ENCODE results near the gene MYOF.
"Not testable (repeated sequence)": the region's sequence is repeated elsewhere in the genome, so short reads cannot be mapped to it uniquely, and the experiment has no call there.

MYOF gene

DNA sequence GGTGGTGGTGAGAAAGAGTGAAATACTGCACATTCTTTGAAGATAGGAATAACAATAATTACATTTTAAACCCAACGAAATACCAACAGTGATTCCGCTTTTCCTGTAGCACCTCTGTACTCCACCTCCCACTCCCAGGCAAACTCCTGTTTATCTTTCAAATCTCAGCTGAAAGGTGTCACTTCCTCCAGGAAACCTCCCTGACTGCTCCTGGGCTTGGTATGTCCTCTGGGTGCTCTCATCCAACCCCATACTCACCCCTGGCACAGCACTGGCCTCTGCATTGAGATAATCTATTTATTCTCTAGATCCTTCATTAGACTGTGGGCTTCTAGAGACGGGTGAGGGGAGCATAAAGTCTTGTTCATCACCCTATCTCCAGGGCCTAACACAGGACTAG lies 148.0 kb downstream of the MYOF start:
- TF ChIP-seq, protein P1, sequence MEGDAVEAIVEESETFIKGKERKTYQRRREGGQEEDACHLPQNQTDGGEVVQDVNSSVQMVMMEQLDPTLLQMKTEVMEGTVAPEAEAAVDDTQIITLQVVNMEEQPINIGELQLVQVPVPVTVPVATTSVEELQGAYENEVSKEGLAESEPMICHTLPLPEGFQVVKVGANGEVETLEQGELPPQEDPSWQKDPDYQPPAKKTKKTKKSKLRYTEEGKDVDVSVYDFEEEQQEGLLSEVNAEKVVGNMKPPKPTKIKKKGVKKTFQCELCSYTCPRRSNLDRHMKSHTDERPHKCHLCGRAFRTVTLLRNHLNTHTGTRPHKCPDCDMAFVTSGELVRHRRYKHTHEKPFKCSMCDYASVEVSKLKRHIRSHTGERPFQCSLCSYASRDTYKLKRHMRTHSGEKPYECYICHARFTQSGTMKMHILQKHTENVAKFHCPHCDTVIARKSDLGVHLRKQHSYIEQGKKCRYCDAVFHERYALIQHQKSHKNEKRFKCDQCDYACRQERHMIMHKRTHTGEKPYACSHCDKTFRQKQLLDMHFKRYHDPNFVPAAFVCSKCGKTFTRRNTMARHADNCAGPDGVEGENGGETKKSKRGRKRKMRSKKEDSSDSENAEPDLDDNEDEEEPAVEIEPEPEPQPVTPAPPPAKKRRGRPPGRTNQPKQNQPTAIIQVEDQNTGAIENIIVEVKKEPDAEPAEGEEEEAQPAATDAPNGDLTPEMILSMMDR (IDR thresholded peaks at IDR 0.05; ENCODE audit: low read depth, low read length) = no peak
- DNase-seq (ENCODE audit: extremely low read depth, low read depth) = no peak

DNA sequence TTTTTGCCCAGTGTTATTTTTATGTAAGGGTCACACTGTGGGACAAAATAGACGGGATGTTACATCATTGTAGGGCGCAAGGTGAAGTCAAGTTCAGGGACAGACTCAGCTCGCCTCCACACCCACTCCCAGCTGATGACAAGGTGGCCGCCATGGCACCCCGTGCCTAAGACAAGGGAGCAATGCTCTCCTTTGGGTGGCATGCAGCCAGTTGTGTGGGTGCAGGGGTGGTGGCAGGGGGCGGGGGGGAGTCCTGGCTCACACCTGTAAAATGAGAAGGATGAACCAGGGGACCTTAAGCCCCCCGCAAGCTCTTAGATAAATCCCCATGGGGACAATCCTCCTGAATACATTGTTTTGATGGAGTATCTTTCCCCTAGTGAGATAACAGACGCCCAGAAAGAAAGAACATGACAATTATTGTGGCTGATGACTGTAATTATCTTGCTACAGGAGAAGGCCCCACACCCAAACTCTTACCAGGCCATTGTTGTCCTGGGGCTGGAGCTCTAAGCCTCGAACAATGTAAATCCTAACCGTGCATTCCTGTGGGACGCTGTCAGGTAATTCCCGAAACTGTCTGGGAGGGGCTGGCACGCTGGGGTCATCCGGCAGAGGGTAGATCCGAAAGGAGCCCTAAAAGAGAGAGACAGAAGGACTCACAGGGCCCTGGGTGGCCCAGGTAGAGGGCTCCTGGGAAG lies 148.7 kb downstream of the MYOF start:
- DNase-seq (ENCODE audit: extremely low read depth, low read depth) = no peak
- TF ChIP-seq, protein P1 (IDR thresholded peaks at IDR 0.05; ENCODE audit: low read depth, low read length) = no peak

DNA sequence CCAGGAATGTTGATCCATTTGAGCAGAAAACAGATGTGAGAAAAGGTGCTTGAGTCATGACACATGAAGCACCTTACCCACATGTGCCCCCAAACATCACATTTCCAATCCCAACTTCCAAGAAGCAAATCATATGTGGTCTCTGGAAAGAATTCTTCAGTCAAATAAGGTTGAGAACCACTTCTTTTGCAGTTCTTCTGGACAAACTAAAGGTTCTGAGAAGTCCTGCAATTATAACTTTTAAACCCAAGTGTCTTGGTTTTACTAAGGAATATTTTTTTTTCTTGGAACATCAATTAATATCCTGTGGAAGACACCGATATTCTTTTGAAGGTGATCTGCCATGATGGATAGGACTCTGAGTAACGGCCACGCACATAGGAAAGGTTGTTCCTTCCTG lies 151.3 kb downstream of the MYOF start:
- no peak for DNase-seq (ENCODE audit: extremely low read depth, low read depth)
- TF ChIP-seq, protein P1 (IDR thresholded peaks at IDR 0.05; ENCODE audit: low read depth, low read length) = no peak

DNA sequence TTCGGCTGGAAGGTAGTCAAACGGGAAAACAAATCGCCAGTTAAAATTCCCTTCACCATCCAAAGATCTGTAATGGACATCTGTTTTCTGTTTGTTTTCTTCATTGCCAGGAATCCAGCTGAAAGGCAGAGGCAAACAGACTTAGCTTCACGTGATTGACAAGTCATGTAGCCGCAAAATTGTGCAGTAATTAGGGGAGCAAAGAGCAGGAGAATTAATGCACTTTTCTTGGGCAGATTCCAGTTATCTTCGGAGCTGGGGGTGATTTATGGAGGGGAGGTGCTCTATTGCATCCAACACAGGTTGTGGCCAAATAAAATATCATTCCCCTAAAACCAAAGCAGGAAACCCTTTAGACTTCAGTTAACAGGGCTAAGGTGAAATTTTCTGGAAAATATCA lies 162.2 kb downstream of the MYOF start:
- TF ChIP-seq, protein P1 (IDR thresholded peaks at IDR 0.05; ENCODE audit: low read depth, low read length) = no peak

DNA sequence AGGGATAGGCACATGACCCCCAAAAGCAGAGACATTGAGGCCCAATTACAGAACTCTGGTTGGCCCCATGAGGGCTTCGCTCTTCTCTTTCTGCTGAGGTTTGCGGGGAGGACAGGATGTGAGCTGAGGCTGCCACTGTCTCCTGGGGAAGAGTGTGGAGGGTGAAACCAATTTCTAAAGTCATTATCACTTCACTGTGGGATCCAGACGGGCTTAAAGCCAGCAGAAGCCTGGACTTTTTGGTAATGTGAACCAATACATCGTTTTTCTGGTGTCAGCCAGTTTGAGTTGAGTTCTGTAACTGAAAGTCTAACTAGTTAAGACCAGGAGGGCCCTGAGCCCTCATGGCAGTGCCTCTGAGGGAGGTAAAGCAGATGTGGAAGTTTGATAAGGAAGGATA lies 163.0 kb downstream of the MYOF start:
- TF ChIP-seq, protein P1 (IDR thresholded peaks at IDR 0.05; ENCODE audit: low read depth, low read length) = no peak

More for the DNA sequence above, 162.2 kb downstream of the MYOF start:
- peak; percentile 25 for DNase-seq (ENCODE audit: extremely low read depth, low read depth)

DNA sequence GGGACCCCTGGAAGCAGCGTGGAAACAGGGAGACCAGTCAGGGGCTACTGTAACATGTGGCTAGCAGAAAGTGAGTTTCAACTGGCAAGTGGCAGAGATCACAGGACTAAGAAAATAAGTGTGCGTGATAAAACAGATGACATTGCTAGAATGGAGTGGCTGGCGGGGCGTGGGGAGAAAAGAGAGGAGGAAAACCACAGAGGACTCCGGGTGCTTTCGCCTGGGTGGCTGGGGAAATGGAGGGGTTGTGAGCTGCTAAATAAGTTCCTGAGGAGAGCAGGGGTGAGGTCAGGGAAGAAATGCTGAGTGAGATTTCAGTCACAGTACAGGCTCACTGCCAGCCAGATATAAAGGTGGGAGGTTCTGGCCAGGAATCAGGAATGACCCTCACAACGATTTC lies 166.9 kb downstream of the MYOF start:
- DNase-seq (ENCODE audit: extremely low read depth, low read depth) = no peak
- TF ChIP-seq, protein P1 (IDR thresholded peaks at IDR 0.05; ENCODE audit: low read depth, low read length) = no peak

More for the DNA sequence above, 163.0 kb downstream of the MYOF start:
- no peak for DNase-seq (ENCODE audit: extremely low read depth, low read depth)

DNA sequence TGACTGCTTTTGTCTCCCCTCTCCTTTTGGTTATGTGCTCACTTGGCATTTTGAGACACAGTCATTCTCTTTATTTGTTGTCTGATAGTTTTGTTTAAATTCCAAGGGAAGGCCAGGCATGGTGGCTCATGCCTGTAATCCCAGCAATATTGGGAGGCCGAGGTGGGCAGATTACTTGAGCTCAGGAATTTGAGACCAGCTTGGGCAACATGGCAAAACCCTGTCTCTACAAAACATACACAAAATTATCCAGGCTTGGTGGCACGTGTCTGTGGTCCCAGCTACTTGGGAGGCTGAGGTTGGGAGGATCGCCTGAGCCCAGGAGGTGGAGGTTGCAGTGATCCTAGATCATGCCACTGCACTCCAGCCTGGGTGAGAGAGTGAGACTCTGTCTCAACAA lies 167.5 kb downstream of the MYOF start:
- not testable (repeated sequence) for DNase-seq (ENCODE audit: extremely low read depth, low read depth)

DNA sequence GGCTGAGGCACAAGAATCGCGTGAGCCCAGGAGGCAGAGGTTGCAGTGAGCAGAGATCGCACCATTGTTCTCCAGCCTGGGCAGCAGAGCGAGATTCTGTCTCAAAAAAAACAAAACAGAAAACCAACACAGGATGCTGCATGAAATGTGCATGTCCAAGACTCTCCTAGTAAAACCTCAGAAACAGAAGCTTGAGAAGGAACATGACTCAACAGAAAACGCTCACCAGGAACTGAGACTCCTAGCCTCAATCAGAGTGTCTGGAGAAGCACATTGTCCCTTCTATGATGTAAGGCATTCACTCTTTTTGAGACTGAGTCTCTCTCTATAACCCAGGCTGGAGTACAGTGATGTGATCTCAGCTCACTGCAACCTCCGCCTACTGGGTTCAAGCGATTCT lies 168.3 kb downstream of the MYOF start:
- TF ChIP-seq, protein P1 (IDR thresholded peaks at IDR 0.05; ENCODE audit: low read depth, low read length) = no peak
- no peak for DNase-seq (ENCODE audit: extremely low read depth, low read depth)
